Measurements from ENCODE around the gene LYRM4. TPM values are rescaled to one million over a fixed set of nuclear protein-coding genes. Genes with fewer than 3 reads are reported as not detected.

Gene LYRM4
- total and polyA plus RNA-seq, 9 of the 15 experiments (the other 6 are each of a cell fraction or from before 2014, with no cell fraction given) = 24.2 to 69.4 (median 41.8) TPM

- no peak for TF ChIP-seq ZBTB11 (CRISPR knock-in tag; IDR thresholded peaks at IDR 0.05)
- TF ChIP-seq FUS (optimal IDR thresholded peaks at IDR 0.05; ENCODE audit: low read depth, low read length) = no peak
- TF ChIP-seq PHTF2 (CRISPR knock-in tag; IDR thresholded peaks at IDR 0.05) = no peak
- no peak for TF ChIP-seq ZNF311 (CRISPR knock-in tag; IDR thresholded peaks at IDR 0.05)
- no peak; the same call in 1 of the 2 replicates for TF ChIP-seq ZNF589 (CRISPR knock-in tag; IDR thresholded peaks at IDR 0.05; ENCODE audit: low read depth)
- no peak for TF ChIP-seq SAFB2 (IDR thresholded peaks at IDR 0.05; ENCODE audit: borderline replicate concordance, low read depth, low read length, severe bottlenecking)
- no peak for TF ChIP-seq PURB (CRISPR knock-in tag; IDR thresholded peaks at IDR 0.05; ENCODE audit: low read depth)
- no peak for TF ChIP-seq RCOR1 (IDR thresholded peaks at IDR 0.05; ENCODE audit: borderline replicate concordance in 1 of 2, low read depth in 2 of 2, low read length in 2 of 2)
- TF ChIP-seq ARID4B (CRISPR knock-in tag; IDR thresholded peaks at IDR 0.05) = 0 out of 2 replicates have a peak, but pooled peaks have one; percentile 83
- no peak for TF ChIP-seq NR2C2 (CRISPR knock-in tag; IDR thresholded peaks at IDR 0.05)
- TF ChIP-seq NR2C2 (tag; IDR thresholded peaks at IDR 0.05) = no peak
- TF ChIP-seq E2F4 (CRISPR knock-in tag; IDR thresholded peaks at IDR 0.05; ENCODE audit: low read depth) = no peak
- TF ChIP-seq NFRKB (IDR thresholded peaks at IDR 0.05; ENCODE audit: low read depth) = peak; percentile 83
- TF ChIP-seq SUPT5H (IDR thresholded peaks at IDR 0.05) = peak; percentile 74
- no peak for TF ChIP-seq HBP1 (CRISPR knock-in tag; IDR thresholded peaks at IDR 0.05)
- peak; percentile 66 for TF ChIP-seq POLR2B (IDR thresholded peaks at IDR 0.05; ENCODE audit: low read depth, partially characterized antibody)
- peak; percentile 55; the same call in 1 of the 2 replicates for TF ChIP-seq ETV1 (tag; conservative IDR thresholded peaks at IDR 0.05; ENCODE audit: low read depth)
Measured at GRCh38 chr6:5261545-5262109, 877 bp upstream of the LYRM4 start (continued).

All from K562 (cell line).